H1 (cell line): Measurements from ENCODE around the gene PLCH2. TPM values are rescaled to one million over a fixed set of nuclear protein-coding genes. Genes with fewer than 3 reads are reported as not detected.

Source experiments
- CTCF ChIA-PET: fragments of 300-600 bp; sonication (Branson Sonifier 250); formaldehyde crosslinking; loops from one replicate; lab custom pipeline; 2021; ENCODE audit not compliant: partially characterized antibody; lab: Charles Lee
- POLR2A ChIA-PET: fragments of 300-600 bp; sonication (Branson Sonifier 250); formaldehyde crosslinking; loops from one replicate; lab custom pipeline; 2021; ENCODE audit warnings: inconsistent platforms; ENCODE audit not compliant: partially characterized antibody; lab: Charles Lee
- DNase-seq, 2 experiments: peaks; one replicate each; pipeline versions ENCODE4 v3.0.0 to v3.0.0-alpha.2; 2010 to 2022; ENCODE audit warnings: low spot score in 2 of 2, low read depth in 1 of 2, mixed read lengths in 1 of 2
- FAIRE-seq: peaks from 2 replicates; lab custom pipeline; 2011; peaks lifted over from hg19 to GRCh38; lab: Jason Lieb, UNC
- H2AFZ ChIP-seq: 2 replicates; pipeline ENCODE4 v1.8.1; 2012; ENCODE audit warnings: low read length, inconsistent platforms
- H2AK5ac ChIP-seq: 2 replicates; pipeline ENCODE4 v1.6.1; 2013; ENCODE audit warnings: low read depth, low read length
- H2BK120ac ChIP-seq: replicated peaks from 2 replicates; pipeline ENCODE3; 2013; ENCODE audit warnings: low read depth, low read length, inconsistent platforms
- H2BK12ac ChIP-seq: 2 replicates; pipeline ENCODE4 v1.6.1; 2013; ENCODE audit warnings: low read depth, low read length
- H2BK15ac ChIP-seq: 2 replicates; pipeline ENCODE4 v1.6.1; 2013; ENCODE audit warnings: low read length
- H2BK20ac ChIP-seq: 2 replicates; pipeline ENCODE4 v1.6.1; 2013; ENCODE audit warnings: low read length
- H2BK5ac ChIP-seq: 2 replicates; pipeline ENCODE4 v1.6.1; 2013; ENCODE audit warnings: low read depth, low read length
- H3K14ac ChIP-seq: 2 replicates; pipeline ENCODE4 v1.6.1; 2013; ENCODE audit warnings: inconsistent platforms; ENCODE audit not compliant: insufficient read length
- H3K18ac ChIP-seq: 2 replicates; pipeline ENCODE4 v1.6.1; 2013; ENCODE audit warnings: low read length; ENCODE audit errors: extremely low read depth
- H3K23ac ChIP-seq: 2 replicates; pipeline ENCODE4 v1.6.1; 2013; ENCODE audit warnings: inconsistent platforms; ENCODE audit not compliant: insufficient read length
- H3K23me2 ChIP-seq: 2 replicates; pipeline ENCODE4 v1.6.1; 2013; ENCODE audit warnings: low read depth, low read length
- H3K27ac ChIP-seq: 2 replicates; pipeline ENCODE4 v1.6.1; 2011; ENCODE audit warnings: low read depth, low read length, inconsistent platforms
- H3K27me3 ChIP-seq, 4 experiments: replicated peaks in 1 of 4; 1 replicate in 1 of 4; 2 replicates in 3 of 4; pipeline versions ENCODE4 v1.6.1 to v1.8.1; 2011 to 2013; ENCODE audit warnings: low read length in 3 of 4, mild to moderate bottlenecking in 3 of 4, inconsistent platforms in 2 of 4, mixed read lengths in 2 of 4, moderate library complexity in 1 of 4; ENCODE audit not compliant: control insufficient read depth in 3 of 4, insufficient read depth in 3 of 4; ENCODE audit errors: extremely low read depth in 1 of 4
- H3K36me3 ChIP-seq, 4 experiments: 2 replicates each; pipeline versions ENCODE4 v1.6.1 to v1.8.1; 2011 to 2013; ENCODE audit warnings: mild to moderate bottlenecking in 4 of 4, low read length in 3 of 4, moderate library complexity in 2 of 4, control low read depth in 1 of 4, inconsistent platforms in 1 of 4; ENCODE audit not compliant: insufficient read depth in 4 of 4, control insufficient read depth in 2 of 4
- H3K4ac ChIP-seq: replicated peaks from 2 replicates; pipeline ENCODE3; 2013; ENCODE audit warnings: low read length, low read depth, mixed read lengths, inconsistent platforms; ENCODE audit not compliant: insufficient read length
- H3K4me1 ChIP-seq, 4 experiments: replicated peaks in 1 of 4; 1 replicate in 1 of 4; 2 replicates in 3 of 4; pipeline versions ENCODE4 v1.6.1 to v1.8.1; 2011 to 2013; ENCODE audit warnings: low read length in 3 of 4, inconsistent platforms in 2 of 4, mixed read lengths in 1 of 4; ENCODE audit not compliant: insufficient read depth in 4 of 4, control insufficient read depth in 3 of 4
- H3K4me2 ChIP-seq, 2 experiments: 2 replicates each; pipeline versions ENCODE4 v1.6.1 to v1.8.1; 2011 to 2013; ENCODE audit warnings: low read depth in 2 of 2, low read length in 2 of 2, control low read depth in 1 of 2, inconsistent platforms in 1 of 2, mild to moderate bottlenecking in 1 of 2; ENCODE audit not compliant: insufficient read depth in 1 of 2
- H3K4me3 ChIP-seq, 4 experiments: fragments of 200-600, 300-600 bp in 1 of 4; sonication (generic), shearing (Covaris generic), sonication (Bioruptor Twin) in 1 of 4; 2 replicates each; pipeline versions ENCODE4 v1.5.1 to v1.8.1; 2011 to 2016; ENCODE audit warnings: low read length in 4 of 4, low read depth in 3 of 4, control low read depth in 2 of 4, inconsistent platforms in 2 of 4, mild to moderate bottlenecking in 2 of 4, mixed read lengths in 1 of 4, moderate library complexity in 1 of 4; ENCODE audit not compliant: insufficient read depth in 2 of 4; ENCODE audit errors: extremely low read depth in 1 of 4
- H3K56ac ChIP-seq: replicated peaks from 2 replicates; pipeline ENCODE3; 2013; ENCODE audit warnings: low read depth, mild to moderate bottlenecking, mixed read lengths, low read length, inconsistent platforms; ENCODE audit not compliant: insufficient read length
- H3K79me1 ChIP-seq: 2 replicates; pipeline ENCODE4 v1.6.1; 2013; ENCODE audit warnings: low read depth, low read length, control low read depth
- H3K79me2 ChIP-seq, 2 experiments: 2 replicates each; pipeline versions ENCODE4 v1.6.1 to v1.8.1; 2012 to 2013; ENCODE audit warnings: low read length in 2 of 2, mild to moderate bottlenecking in 2 of 2, inconsistent platforms in 1 of 2; ENCODE audit not compliant: insufficient read depth in 2 of 2, control insufficient read depth in 1 of 2
- H3K9ac ChIP-seq, 4 experiments: replicated peaks in 1 of 4; 1 replicate in 1 of 4; 2 replicates in 3 of 4; pipeline versions ENCODE4 v1.6.1 to v1.8.1; 2011 to 2013; ENCODE audit warnings: low read depth in 3 of 4, low read length in 3 of 4, control low read depth in 2 of 4, mild to moderate bottlenecking in 2 of 4, moderate library complexity in 2 of 4, inconsistent platforms in 1 of 4; ENCODE audit errors: extremely low read depth in 1 of 4
- H3K9me3 ChIP-seq, 2 experiments: 2 replicates each; pipeline versions ENCODE4 v1.6.1 to v1.8.1; 2012 to 2013; ENCODE audit warnings: mild to moderate bottlenecking in 2 of 2, moderate library complexity in 2 of 2, control low read depth in 1 of 2, inconsistent platforms in 1 of 2, low read depth in 1 of 2, low read length in 1 of 2, mixed read lengths in 1 of 2; ENCODE audit not compliant: insufficient read depth in 2 of 2
- H4K20me1 ChIP-seq, 2 experiments: replicated peaks in 1 of 2; 2 replicates each; pipeline versions ENCODE3 to v1.8.1; 2011 to 2013; ENCODE audit warnings: inconsistent platforms in 2 of 2, low read length in 2 of 2, mild to moderate bottlenecking in 1 of 2; ENCODE audit not compliant: insufficient read depth in 2 of 2, control insufficient read depth in 1 of 2
- H4K5ac ChIP-seq: 2 replicates; pipeline ENCODE4 v1.6.1; 2013; ENCODE audit warnings: low read length, low read depth, mixed read lengths, inconsistent platforms; ENCODE audit not compliant: insufficient read length
- H4K8ac ChIP-seq: 2 replicates; pipeline ENCODE4 v1.8.0; 2013; ENCODE audit warnings: mild to moderate bottlenecking, moderate library complexity, low read length, inconsistent platforms; ENCODE audit not compliant: insufficient read depth; ENCODE audit errors: extremely low read depth
- H4K91ac ChIP-seq: replicated peaks from 2 replicates; pipeline ENCODE3; 2013; ENCODE audit warnings: low read length, mixed read lengths, inconsistent platforms; ENCODE audit not compliant: insufficient read length
- BRCA1 ChIP-seq: IDR thresholded peaks from 2 replicates; pipeline ENCODE4 v1.6.1; 2012; ENCODE audit warnings: low read depth, low read length, improper control_type of control experiment
- CHD1 ChIP-seq: IDR thresholded peaks from 2 replicates; pipeline ENCODE4 v1.6.1; 2012; ENCODE audit warnings: low read depth, low read length, improper control_type of control experiment
- CHD2 ChIP-seq: IDR thresholded peaks from 2 replicates; pipeline ENCODE4 v1.6.1; 2012; ENCODE audit warnings: low read length, improper control_type of control experiment
- EGR1 ChIP-seq: IDR thresholded peaks from 2 replicates; pipeline ENCODE4 v1.6.1; 2011; ENCODE audit warnings: low read depth, low read length, borderline replicate concordance
- FOSL1 ChIP-seq: IDR thresholded peaks from 2 replicates; pipeline ENCODE4 v1.6.1; 2011; ENCODE audit warnings: mild to moderate bottlenecking, low read depth, low read length, moderate library complexity; ENCODE audit not compliant: insufficient read depth
- GTF2F1 ChIP-seq: IDR thresholded peaks from 2 replicates; pipeline ENCODE4 v1.6.1; 2012; ENCODE audit warnings: low read depth, low read length, improper control_type of control experiment, borderline replicate concordance
- KDM5A ChIP-seq: fragments of 200-600 bp; IDR thresholded peaks from 2 replicates; pipeline ENCODE4 v1.7.1; 2012; ENCODE audit warnings: mild to moderate bottlenecking, low read length, inconsistent platforms, mixed read lengths
- POU5F1 ChIP-seq: IDR thresholded peaks from 2 replicates; pipeline ENCODE4 v1.6.1; 2011; ENCODE audit warnings: low read depth, mild to moderate bottlenecking, low read length, moderate library complexity
- RAD21 ChIP-seq, 2 experiments: IDR thresholded peaks in 1 of 2; conservative IDR thresholded peaks in 1 of 2; 2 replicates each; pipeline ENCODE4 v1.6.1; 2011; ENCODE audit warnings: low read depth in 2 of 2, low read length in 2 of 2, improper control_type of control experiment in 1 of 2, inconsistent platforms in 1 of 2, mild to moderate bottlenecking in 1 of 2, moderate library complexity in 1 of 2
- SIN3A ChIP-seq, 2 experiments: IDR thresholded peaks in 1 of 2; conservative IDR thresholded peaks in 1 of 2; 2 replicates each; pipeline ENCODE4 v1.6.1; 2011 to 2012; ENCODE audit warnings: low read length in 2 of 2, improper control_type of control experiment in 1 of 2, low read depth in 1 of 2, mild to moderate bottlenecking in 1 of 2
- SIX5 ChIP-seq: IDR thresholded peaks from 2 replicates; pipeline ENCODE4 v1.6.1; 2011; ENCODE audit warnings: mild to moderate bottlenecking, low read depth, low read length
- SRF ChIP-seq: IDR thresholded peaks from 2 replicates; pipeline ENCODE4 v1.6.1; 2011; ENCODE audit warnings: mild to moderate bottlenecking, low read depth, low read length, moderate library complexity
- TAF7 ChIP-seq: optimal IDR thresholded peaks from 2 replicates; pipeline ENCODE3; 2011; ENCODE audit warnings: low read depth, mild to moderate bottlenecking, inconsistent platforms, low read length, moderate library complexity, borderline replicate concordance
- WGBS, 2 experiments: shearing (Covaris generic) in 1 of 2; methylation state at CpG; one replicate each; pipeline versions ENCODE4 v1.1.6 to v1.1.7; 2013 to 2015; ENCODE audit warnings: low lambda C conversion rate in 2 of 2, mixed read lengths in 2 of 2, inconsistent platforms in 1 of 2, low coverage in 1 of 2, missing lambda C conversion rate in 1 of 2; ENCODE audit not compliant: insufficient replicate concordance in 2 of 2, insufficient coverage in 1 of 2, insufficient read length in 1 of 2; ENCODE audit errors: extremely low coverage in 1 of 2, missing lambda C conversion rate in 1 of 2; 5-methylcytosine and 5-hydroxymethylcytosine counted together
- polyA plus RNA-seq, 7 experiments: library from polyadenylated mRNA; depleted of rRNA in 3 of 7; stranded (reverse) in 5 of 7; unstranded in 2 of 7; fragments of >200 nt in 5 of 7; fragments of 200-250 nt in 2 of 7; gene quantifications; 1 replicate in 5 of 7; 2 replicates in 1 of 7; 4 replicates in 1 of 7; pipeline versions ENCODE4 v1.2.1 to v1.2.3, GENCODE V29; 2011 to 2013; ENCODE audit warnings: missing spikeins in 2 of 7, mixed read lengths in 2 of 7
- total RNA-seq: library from RNA; stranded (reverse); fragmentation: NEBNext Ultra II Directional; extraction: Animal tissue kit (Norgen Biotek cat#: 25700); gene quantifications from 2 replicates; pipeline ENCODE4 v1.2.1, GENCODE V29; 2021

PLCH2 gene
- total and polyA plus RNA-seq, 2 of the 8 experiments (the other 6 are each of a cell fraction or from before 2014, with no cell fraction given): 0.14 to 0.19 TPM

DNA sequence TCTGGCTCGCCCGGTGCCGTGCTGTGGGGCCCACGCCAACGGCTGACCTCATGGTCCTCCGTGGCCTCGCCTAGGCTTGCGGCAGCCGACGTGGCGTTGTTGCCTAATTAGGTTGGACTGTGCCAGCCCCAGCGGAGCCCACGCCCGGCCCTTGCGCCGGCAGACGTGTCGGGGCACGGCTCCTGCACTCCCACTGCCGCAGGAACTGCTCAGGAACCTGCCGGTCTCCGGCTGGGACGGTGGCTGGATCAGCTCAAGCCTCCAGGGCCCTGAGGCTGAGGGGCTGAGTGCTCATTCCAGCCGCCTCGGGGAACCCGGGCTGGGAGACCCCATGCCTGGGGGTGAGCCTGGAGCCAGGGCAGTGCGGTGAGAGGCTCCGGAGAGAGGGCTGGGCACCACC, 47.6 kb upstream of the PLCH2 start:
- Histone ChIP-seq H2BK20ac (no peak overlapping the region), H2BK5ac (no peak overlapping the region), H3K4me1 (no peaks in the 10 kb centered on the region), H3K9ac (no peak overlapping the region), H4K5ac (no peak overlapping the region), H3K79me2 (no peaks in the 10 kb centered on the region), H2BK120ac (no peak overlapping the region), H3K27me3 (0 out of 7 replicates have a peak, but pooled peaks cover 0 to 2% (median 0%) of the 10 kb centered on the region in 4 experiments), H3K4me3 (no peak overlapping the region), H2AFZ (no peak overlapping the region), H3K36me3 (no peaks in the 10 kb centered on the region), H4K8ac (no peak overlapping the region; the same call in 1 of the 2 replicates), H4K20me1 (peaks cover 0 to 1% of the 10 kb centered on the region in 2 experiments), H3K14ac (no peak overlapping the region), H3K4me2 (no peak overlapping the region), H3K27ac (no peak overlapping the region), H3K18ac (no peak overlapping the region), H3K23ac (no peak overlapping the region), H3K23me2 (no peaks in the 10 kb centered on the region), H2BK15ac (no peak overlapping the region), H3K56ac (no peak overlapping the region), H3K79me1 (no peaks in the 10 kb centered on the region), H3K9me3 (peaks cover 11 to 27% of the 10 kb centered on the region in 2 experiments; a peak in 3 of 4 replicates), H2AK5ac (no peak overlapping the region), H3K4ac (no peak overlapping the region), H4K91ac (no peak overlapping the region), H2BK12ac (no peak overlapping the region)
- CTCF ChIA-PET: interaction anchor here (0.6 to 2.2 kb wide), 2 partner anchors 32 to 133 kb away, joined by 3 to 7 read pairs; no protein-coding TSS in a partner anchor
- FAIRE-seq (no peak), DNase-seq (no peak)
- no peak for TF ChIP-seq GTF2F1
- TF ChIP-seq EGR1: no peak
- no peak for TF ChIP-seq SRF
- TF ChIP-seq KDM5A: no peak
- no peak for TF ChIP-seq CHD2
- TF ChIP-seq BRCA1: no peak
- TF ChIP-seq SIN3A (conservative IDR thresholded peaks at IDR 0.05 in 1 of 2, IDR thresholded peaks at IDR 0.05 in 1 of 2; ENCODE audit: low read depth in 1 of 2, low read length in 2 of 2): no peak
- TF ChIP-seq FOSL1: no peak
- TF ChIP-seq SIX5: no peak
- TF ChIP-seq TAF7: no peak
- TF ChIP-seq RAD21 (IDR thresholded peaks at IDR 0.05 in 1 of 2, conservative IDR thresholded peaks at IDR 0.05 in 1 of 2; ENCODE audit: low read depth in 2 of 2, low read length in 2 of 2): no peak
- TF ChIP-seq POU5F1: no peak
- no peak for TF ChIP-seq CHD1
- WGBS, 2 experiments: 93% methylated on average over 28 of the region's 28 CpGs; no CpG with 5 or more reads in 1 of the 2 experiments
- POLR2A ChIA-PET: no interaction called here
